Activated T-helper 9 cell treated with anti-CD3 and anti-CD28 coated beads, Interleukin-2, amount 50 U/mL, for 16 hours (primary cell): ENCODE data around the gene BATF3.

Experiments used
- DNase-seq: peaks from one replicate; pipeline ENCODE4 v3.0.0-alpha.2; 2020; ENCODE audit warnings: low read depth

The BATF3 gene

DNA sequence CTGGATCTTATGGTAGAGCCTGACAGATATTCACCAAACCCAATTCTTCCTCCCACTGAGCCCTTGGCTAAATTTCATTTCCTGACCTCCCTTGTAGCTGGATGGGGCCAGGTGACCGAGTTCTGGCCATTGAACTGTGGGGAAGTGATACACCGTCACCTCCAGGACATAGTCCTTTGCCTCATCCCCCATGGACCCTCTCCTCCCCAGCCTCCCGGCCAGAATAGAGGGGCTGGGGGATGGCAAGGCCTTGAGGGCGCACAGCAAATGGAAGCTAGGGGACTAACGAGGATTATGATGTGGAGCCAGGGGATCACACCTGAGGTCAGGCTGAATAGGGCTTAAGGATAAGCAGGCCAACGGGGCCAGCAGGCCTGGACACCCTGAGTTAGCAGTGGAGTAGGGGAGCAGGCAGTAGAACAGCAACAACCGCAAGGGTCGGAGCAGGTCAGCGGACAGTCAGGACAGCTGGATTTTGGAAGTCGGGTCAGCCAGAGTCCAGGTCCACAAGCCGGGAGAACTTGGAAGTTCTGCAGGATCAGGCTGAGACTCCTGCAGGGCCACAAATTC, 15.0 kb downstream of the BATF3 start:
- DNase-seq, result no peak

DNA sequence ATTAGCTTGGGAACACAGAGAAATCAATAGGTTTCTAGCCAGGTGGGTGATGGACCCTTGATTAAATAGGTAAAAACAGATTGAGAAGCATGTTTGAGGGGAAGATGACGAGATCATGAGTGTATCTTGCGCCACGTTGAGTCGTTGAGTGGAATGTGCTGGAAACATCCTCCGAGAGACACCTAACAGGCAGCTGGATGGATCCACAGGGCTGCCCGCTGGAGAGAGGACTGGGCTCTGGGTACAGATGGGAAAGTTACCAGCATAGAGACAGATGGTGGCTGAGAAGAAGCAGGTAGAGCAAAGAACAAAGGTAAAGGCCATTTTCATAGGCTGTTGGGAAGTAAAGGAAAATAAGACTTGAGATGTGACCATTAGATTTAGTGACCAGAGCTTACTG, 15.6 kb downstream of the BATF3 start:
- no peak for DNase-seq

DNA sequence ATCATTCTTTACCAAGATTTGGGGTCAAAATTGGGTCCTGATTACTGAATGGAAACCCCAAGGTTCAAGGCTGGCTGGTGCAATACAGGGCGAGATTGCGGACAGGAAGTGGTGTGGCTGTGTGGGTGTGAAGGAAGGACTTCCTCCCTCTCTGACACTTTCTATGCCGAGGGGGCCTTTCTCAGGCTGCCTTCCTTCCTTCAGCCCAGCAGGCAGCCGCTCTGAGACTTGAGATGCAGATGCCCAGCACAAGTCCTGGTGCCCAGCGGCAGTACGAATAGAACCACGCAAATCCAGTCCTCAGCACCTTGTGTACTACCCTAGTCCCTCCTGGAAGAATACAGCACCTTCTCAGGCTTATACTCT, 16.3 kb downstream of the BATF3 start:
- peak; percentile 33 for DNase-seq

DNA sequence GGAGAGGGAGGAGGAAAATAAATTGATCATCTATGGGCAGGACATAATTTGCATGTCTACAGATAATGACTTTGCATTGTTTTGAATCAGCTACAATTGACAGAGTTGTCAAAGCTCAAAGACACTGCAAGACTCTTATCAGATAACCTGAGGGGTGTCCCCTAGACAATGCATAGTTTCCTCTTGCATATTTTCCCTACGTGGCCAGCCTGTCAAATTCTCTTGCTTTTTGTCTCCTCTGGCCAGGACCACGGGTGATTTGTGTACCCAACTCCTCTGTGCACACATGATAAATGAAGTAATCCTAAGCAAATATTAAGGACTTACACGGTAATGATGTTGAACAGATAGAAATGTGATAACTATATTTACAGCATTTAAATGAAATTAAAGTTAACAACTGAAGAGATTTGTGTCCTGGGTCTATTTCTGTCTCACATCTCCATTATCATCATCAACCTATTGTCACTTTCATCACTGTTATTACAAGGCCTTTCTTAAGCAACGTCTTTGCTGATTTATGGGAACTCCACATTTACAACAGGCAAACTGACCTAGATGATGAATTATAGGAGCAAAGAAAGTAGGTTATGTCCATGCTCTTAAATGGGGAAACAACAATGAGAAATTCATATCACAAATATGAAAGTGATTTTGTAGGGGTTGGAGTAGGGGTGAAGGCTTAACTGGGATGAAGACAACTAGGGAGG, 18.8 kb downstream of the BATF3 start:
- no peak for DNase-seq

DNA sequence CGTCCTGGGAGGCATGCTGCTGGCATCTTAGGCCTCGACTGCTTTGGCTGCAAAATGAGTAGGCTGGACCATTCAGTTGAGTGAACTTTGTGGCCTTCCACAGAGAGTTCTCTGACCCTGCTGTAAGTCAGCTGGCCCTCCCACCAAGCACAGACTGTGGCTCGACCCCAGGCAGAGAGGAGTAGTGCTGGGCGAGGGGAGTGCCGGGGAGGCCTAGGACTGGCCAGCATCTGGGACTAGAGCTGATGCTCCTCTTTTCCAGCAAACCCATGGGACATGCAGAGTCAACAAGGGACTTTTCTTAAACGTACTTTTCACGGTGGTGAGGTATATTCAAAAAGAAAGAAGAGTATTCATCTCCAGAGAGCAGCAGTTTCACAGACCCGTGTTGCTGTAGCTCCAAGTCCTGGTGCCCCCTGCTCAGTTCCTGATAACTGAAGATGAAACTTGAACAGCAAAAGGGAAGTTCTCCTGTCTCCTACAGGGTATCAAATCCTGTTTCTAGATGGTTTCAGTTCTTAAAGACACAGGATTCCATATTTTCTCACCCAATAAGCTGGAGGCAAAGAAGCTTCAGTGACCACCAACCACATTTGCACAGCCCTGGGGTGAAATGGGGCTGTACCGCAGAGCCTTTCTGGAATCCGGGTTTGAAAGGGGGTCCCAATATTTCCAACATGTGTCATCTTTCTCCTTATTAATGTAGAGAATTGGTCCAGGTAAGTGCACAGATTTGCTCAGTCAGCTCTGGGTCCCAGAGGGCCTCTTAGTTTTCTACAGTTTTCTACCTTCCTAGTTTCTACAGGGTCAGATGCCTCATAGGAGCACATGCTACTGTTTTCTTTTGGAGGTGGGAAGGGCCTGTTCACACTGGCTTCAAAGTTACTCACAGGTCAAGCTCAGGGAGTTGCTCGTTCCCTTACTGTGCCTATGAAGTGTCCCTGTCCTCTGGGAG, 20.9 kb downstream of the BATF3 start:
- DNase-seq, result no peak

DNA sequence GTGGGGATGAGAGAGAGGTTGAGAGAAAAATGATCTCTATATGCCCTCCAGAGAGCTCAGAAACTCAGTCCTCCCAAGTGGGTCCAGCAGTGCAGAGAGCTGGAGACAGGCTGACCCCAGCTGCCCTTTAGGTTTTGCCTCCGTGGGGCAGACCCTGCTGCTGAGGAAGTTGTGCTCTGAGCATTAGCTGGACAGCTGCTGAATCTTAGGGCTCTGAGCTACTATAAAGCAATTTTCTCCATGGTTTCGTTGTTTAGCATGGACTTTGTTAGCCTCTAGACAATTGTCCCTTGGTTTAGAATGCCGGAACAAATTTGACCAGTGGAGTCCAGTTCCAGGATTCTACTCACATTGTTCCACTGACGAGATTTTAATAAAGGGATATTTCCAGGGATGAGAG, 22.1 kb downstream of the BATF3 start:
- no peak for DNase-seq

DNA sequence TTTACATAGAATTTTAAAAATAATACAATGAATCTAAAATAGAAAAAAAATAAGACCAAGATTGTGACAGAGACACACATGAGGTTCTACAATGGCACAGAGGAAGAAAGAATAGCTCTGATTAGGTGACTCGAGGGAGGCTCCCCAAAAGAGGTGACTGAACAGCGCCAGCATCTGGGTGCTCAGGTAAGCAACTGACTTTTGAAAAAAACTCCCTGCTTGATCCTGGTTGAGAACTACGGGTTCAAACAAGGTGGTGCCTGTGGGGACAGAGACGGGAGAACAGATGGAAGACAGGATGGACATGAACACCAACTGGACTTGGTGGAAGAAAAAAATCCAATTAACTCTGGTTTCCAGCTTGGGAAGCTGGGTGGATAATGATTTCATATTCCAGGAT, 22.5 kb downstream of the BATF3 start:
- DNase-seq, result no peak

DNA sequence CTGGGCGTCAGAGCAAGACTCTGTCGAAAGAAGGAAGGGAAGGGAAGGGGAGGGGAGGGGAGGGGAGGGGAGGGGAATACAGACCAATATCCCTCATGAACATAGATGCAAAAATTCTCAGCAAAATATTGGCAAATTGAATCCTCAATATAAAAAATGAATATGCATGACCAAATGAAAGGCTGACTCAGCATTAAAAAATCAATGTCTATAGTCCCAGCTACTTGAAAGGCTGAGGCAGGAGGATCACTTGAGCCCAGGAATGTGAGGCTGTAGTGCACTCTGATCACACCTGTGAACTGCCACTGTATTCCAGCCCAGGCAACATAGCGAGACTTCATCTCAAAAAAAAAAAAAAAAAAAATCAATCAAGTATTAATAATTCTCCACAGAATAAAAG, 24.0 kb downstream of the BATF3 start:
- no peak for DNase-seq

DNA sequence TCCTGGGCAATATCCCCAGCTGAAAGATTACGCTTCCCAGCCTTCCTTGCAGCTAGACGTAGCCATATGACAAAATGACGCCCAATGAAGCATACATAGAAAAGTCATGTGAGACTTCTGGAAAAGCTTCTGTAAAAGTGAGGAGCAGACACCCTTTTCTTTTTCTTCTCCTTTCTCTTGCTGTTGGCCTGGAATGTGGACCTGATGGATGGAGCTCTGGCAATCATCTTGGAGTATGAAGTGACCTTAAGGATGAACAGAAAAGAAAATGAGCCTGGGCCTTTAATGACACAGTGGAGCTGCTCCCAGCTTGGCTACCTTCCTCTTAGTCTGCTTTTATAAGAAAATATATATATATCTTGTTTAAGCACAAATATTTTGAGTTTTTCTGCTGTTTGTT, 24.8 kb downstream of the BATF3 start:
- DNase-seq, result no peak

DNA sequence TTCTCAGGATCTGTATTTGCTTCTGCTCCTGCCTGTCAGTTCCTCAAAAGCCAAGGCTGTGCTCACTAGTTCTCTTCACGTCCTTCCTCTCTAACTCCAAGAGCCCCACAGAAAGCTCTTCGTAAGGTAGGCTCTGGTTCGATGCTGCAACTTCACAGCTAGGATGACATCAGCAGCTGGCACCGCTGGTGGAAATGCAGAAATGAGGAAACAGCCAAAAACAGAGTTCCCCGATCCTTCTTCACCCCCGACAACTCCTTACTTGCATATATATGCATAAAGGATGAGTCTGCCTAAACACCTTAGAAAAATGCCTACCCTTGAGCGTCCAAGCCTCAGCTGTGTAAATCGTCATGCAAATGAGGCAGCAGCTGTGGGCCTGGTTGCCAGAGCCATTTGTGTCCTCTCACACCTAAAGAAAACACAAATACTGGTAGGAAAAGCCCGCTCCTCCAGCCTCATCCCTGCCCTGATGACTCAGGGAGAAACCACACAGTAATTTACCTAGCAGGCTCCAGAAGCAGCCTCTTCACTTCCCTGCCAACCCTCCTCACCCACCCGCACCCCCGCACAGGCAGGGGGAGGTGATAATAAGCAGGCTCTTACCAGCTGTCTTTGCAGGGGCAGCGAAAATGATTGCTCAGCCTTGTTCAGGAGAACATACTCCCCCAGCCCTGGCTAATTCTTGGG, 28.2 kb downstream of the BATF3 start:
- DNase-seq, result no peak

DNA sequence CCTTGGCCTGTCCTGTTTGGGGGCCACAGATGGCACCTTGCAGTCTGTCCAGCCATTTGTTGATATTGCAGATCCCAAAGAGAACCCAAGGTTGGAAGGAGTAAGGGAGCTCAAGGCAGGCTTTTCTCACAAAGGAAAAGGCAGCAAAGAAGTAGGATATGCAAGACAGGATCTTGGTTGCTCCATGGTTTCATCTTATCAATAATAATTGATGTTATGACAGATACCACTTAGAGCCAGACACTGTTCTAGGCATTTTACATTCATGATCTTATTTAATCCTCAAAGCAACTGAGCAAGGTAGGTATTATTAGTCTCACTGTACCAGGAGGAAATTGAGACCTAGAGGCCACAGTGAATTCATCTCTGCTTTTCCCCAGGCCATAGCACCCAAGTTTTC, 28.8 kb downstream of the BATF3 start:
- DNase-seq, result no peak

DNA sequence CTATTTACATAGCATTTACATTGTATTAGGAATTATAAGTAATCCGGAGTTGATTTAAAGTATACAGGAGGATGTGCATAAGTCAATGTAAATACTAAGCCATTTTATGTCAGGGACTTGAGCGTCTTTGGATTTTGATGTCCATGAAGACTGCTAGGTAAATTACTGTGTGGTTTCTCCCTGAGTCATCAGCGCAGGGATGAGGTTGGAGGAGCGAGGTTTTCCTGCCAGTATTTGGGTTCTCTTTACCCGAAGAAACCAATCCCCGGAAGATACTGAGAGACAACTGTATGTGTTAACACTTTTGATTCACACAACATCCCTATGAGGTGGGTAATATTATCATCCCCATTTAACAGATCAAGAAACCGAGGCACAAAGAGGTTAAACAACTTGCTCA, 29.3 kb downstream of the BATF3 start:
- no peak for DNase-seq

DNA sequence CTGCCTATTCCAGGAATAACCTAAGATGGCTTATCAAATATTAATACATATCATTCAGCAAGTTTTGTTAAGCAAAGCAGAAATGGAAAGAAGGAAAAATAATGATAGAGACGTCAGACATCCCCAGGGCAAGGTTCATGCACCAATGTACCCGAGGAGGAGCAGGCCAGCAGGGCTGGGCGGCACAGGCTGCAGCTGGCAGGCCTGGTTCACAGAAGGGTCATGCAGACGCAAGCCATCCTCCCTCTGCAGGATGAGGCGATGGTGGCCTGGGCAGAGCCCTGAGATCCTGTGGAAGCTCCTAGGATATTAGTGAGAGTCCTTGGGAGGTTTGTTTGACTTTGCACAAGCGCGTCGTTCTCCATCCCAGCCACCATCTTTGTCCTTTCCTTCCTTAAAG, 30.0 kb downstream of the BATF3 start:
- DNase-seq, result no peak

DNA sequence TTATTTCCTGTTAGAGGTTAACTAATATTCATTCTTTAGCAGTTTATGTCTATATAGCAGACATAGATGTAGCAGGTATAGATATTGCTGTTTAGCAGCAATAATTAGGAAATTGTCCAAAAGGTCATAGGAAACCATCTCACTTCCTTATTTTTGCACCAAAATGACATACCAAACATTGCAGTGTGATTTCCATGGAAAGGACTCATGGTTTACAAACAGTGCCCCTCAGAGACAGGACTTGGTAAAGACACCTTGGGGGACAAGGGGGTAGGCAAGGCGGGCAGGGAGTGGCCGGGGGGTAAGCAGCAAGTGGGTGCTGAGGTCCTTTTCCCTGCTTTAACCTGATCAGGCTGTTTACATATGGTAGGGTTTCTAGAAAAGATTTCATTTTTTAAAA, 30.5 kb downstream of the BATF3 start:
- no peak for DNase-seq

DNA sequence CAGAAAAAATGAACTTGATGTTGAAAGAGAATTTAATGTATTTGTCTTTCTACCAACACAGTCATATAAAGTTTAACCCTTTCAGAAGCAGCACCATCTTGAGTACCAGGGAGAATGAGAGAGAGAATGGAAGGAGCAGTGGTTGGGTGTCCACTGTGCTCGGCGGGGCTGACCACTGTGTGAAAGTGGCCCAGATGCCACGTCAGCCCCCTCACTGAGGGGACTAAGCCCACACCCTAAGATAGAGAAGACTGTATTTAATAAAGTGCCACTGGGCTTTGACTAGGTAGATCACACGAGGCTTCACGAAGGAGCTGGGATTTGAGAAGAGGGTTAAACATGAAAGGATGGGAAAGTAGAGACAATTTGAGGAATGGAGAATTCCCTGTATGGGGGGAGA, 31.2 kb downstream of the BATF3 start:
- no peak for DNase-seq

DNA sequence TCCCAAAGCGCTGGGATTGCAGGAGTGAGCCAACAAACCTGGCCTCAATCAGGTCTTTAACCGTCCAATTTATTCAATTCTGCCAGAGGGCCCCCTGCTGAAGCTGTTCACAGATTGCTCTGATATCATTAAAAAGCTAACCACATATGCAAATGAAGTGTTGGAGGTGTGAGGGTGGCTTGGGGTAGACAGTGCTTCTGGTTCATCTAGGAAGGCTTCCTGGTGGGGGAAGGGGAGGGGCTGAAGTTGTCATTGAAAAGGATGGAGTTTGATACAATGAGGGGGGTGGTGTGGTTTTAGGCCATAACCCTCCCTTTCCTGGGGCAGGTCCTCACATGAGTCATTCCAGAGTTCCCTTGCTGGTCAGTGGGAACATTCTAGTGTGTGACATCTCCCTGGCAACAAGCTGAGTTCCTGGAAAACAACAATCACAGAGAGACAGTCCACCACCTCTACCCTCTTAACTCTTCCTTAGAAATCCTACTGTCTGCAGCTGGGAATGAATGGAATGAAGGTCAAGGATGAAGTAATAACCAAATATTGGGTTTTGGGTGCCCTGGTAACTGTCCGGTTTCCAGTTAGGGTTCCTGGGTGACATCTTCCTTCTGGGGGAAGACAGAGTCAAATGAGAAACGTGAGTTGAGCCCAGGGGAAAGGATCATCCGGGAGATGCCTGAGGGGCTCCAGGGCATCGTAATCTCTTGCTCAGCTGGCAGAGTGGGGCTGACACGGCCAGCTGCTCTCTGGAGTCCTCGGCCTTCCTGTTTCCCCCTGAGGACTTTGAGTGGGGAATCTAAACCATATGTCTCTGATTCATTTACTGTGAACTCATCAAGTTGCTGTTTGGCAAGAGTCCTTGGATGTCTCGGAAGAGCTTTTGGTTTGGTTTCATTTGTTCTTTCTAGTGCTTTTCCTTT, 32.2 kb downstream of the BATF3 start:
- DNase-seq, result no peak

DNA sequence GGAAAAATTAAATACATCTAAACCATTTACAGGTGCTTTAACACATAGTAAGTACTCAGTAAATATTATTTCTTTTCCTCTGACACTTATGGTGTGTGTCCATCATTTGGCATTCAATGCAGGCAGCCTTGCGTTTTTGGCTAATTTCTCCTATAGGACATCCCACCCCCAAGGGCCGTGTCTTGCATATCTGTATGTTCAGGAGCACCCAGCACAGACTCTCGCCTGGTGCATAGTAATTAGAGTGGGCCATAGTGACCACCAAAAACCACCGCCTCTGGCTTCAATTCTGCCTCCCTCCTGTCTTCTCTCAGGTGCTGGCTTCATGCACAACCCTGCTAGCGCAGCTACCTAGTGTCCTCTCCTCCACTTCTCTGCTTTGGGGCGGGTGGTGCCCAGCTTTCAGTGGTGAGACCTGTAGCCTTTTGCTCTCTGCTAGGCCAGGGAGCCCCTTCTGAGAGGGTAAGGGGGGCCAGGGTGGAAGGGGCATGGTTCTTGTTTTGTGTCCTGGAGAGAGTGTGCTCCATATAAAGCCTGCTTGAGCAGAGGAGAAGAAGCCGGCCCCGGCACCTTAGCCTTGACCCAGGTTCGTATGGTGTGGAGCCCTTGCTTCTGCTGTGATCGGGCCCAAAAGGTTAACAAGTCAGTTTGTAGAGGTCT, 33.4 kb downstream of the BATF3 start:
- no peak for DNase-seq

DNA sequence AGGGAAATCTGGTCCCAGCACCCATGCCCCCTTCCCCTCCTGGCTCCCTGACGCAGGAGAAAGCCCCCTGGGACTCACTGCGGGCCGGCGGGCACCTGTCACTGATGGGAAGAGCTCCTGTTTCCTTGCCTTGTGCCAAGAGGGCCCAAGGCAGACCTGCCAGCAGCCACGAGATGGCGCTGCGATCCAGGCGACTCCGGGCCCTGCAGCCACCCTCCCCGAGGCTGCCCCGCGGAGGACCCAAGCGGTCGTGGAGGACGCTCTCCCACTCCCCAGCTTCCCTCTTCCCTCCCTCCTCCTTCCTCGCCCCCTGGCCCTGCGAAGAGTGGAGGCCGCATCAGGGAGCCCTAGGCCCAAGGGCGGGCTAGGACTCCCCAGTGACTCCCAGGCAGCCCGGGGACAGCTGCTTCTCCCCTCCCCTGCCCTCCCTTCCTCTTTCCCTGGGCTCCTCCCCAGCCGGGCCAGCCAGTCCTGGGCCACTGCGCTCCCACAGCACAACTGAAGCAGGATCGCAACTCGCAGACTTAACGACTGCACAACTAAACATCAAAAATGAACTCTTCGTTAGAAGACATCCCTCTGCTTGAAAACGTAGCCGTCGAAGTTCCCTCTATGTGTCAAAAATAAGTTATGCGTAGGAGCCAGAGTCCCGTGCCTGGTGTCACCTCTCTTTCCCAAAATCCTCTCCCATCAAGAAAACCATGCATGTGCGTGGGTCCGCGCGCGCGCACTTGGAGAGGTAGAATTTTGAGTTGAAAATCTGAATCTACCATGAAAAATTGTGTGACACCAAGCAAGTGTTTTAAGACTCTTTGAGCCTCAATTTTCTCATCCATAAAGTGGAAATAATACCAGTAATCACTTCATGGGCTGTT, 34.2 kb downstream of the BATF3 start:
- peak; percentile 69 for DNase-seq

DNA sequence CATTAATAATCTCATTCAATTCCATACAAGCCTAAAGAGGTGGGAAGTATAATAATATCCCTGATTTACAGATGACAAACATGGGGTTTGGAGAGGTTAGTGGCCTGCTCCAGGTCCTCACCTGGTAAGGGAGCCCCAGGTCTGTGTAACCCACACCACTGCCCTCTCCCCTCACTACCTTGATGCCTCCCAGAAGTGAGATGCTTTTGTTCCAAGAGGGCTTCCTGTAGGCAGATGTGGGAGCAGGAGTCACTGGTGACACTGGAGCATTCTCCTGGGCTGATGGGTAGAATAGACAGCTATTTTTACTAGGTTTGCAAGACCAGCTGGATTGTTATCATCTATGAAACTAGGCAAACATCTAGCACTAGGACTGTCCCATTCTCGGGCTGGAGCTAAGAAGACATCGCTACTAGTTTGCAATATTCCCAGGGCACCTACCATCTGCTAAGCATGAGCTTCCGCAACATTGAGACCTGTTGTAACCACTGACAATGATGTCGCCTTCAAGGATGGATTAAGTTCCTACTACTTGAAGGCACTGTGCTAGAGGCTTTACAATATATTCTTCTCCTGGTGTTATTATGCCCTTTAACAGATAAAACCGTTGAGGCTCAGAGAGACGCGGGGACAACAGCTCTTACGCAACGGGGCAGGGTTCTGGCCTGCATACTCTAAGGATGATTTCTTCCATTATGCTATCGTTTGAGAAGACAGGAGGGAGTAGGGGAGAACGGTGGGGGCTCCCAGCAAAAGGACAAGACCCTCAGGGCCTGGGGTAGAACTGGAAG, 35.0 kb downstream of the BATF3 start:
- no peak for DNase-seq
